Activated naive CD8-positive, alpha-beta T cell treated with anti-CD3 and anti-CD28 coated beads, Interleukin-2, amount 50 U/mL, for 16 hours (primary cell): ENCODE data around the gene RHBDD3.

Source experiments
- DNase-seq: peaks from one replicate; pipeline ENCODE4 v3.0.0-alpha.2; 2020; ENCODE audit warnings: low read depth, low spot score

RHBDD3 gene

DNA sequence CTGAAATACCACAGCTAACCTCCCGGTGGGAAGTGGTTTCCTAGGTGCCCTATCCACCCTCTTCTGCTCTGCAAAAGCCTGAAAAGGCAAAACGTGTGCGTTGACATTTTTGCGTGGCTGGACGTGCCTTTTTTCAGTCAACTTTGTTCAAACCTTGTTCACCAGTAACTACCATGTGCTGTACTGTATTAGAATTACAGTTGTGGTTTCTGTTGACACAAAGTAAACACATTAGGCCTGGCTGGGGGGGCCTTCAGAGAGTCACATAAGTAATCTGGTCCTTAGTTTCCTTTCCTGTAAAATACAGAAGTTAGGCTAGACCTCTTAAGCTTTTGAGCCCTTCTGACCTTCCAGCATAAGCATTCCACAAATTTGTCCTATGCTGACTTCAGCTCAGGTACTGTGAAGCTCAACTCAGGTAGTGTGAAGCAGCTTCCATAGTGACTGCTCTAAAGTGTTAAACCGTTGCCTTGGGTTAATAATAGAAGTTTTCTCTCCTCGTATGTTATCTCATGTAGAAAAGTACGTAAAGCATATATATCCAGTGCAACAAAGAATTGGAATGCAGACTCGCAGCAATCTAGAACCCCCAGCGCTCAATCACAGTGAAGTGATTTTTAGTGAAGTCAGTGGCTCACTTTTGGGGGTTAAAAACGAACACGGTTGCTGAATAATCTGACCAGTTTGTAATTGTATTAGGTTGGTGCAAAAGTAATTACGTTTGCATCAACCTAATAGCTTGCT is 2.1 kb upstream of the RHBDD3 start:
- no peak for DNase-seq

DNA sequence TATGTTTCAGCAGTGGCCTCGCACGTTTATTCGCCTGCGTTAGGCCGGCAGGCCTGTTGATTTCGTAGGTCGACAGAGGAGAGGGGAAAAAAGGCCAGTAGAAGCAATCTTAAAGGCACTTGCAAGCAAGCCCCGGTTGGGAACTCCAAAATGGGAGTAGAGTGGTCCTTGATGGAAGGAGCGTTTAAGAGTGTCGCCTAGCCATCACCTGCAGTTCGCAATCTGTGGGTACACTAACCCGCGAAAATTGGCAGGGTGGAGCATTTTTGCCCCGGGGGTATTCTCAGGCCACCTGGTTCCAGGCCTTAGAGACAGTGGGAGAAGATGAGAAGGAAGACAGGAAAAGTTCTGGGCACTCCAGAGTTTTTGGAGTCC is 1.4 kb upstream of the RHBDD3 start:
- DNase-seq: no peak

DNA sequence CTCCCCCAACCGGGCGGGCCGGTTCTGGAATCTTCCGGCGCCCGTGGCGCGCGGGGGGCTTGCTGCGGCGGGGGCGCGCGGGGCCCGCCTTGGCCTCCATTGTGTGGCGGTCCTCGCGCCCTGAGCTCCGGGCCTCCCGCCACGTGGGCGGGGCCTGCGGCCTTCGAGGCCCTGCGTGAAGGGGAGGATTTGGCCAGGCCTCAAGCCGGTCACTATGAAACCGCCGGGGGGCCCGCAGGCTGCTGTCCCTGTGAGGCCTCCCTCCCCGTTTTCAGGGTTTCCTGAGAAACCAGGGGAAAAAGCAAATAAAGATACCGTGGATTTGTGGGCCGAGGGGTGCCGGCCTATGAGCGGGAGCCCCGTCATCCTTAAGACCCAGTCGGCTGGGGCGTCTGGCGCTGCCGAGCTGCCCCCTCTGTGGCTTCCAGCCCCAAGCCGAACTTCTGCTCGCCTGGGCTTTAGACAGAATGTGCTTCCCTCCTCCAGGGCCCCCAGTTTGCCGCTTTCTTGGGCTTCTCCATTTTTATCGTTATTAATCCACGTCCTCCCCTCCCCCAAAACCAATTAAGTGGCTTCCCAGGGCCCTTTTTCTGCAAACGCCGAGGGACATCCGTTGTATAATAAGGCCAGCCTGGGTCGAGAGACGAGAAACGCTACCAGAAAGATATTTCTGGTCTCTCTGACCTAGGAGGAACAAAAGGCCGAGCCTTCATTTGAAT is 889 bp upstream of the RHBDD3 start:
- no peak for DNase-seq

DNA sequence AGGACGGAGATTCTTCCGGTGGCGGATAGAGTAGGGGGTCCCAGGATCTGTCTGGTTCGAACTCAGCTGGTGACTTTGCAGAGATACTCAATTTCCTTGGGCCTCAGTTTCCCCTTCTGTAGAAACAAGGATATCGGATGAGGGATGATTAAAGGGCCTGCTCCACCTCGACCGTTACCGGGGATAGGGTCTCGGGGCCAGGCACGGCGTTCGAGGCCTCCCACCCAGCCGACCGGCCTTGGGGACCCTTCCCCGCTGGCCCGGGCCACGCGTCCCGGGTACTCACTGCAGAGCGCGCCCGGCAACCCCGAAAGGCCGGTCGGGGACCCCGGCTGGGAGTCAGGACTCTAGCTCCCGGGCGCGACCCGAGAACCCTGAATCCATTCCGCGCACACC is 321 bp downstream of the RHBDD3 start:
- DNase-seq: no peak

DNA sequence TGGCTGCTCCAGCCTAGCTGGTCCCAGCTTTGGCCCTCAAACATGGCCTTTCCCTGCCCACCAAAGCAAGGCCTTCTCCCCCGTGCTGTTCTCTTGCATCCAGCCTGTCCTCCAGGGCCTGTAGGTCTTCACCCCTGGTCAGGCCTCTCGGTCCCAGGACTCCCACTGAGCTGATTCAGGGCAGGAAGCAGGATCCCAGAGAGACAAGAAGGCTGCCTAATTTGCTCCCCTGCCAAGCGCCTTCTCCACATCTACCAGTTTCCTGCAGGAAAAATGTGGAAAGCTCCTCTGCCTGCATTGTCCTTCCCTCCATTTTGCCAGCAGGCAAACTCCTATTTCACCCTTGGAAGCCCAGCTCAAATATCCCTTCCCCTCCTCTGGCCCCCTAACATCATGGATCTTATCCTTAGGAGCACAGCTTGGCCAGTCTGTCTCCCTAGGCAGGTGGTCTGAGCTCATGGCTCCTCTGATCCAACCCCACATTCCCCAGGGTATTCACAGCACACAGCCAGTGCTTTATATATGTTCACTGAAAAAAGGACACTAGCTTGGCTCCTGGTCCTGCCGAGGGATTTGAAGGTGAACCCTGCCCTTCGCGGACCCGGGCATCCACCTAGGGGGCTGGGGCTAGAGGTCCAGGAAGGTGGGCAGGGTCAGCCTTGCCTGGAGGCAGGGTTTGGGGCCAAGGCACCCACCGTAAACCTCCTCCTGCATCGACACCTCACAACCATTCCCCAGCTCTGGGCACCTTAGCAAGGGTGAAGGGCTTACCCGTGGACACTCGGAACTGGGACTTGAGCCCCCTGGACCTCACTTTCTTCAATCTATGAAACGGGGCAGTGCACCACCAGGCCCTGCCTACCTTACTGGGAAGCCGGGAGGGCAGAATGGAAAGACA is 968 bp downstream of the RHBDD3 start:
- no peak for DNase-seq

DNA sequence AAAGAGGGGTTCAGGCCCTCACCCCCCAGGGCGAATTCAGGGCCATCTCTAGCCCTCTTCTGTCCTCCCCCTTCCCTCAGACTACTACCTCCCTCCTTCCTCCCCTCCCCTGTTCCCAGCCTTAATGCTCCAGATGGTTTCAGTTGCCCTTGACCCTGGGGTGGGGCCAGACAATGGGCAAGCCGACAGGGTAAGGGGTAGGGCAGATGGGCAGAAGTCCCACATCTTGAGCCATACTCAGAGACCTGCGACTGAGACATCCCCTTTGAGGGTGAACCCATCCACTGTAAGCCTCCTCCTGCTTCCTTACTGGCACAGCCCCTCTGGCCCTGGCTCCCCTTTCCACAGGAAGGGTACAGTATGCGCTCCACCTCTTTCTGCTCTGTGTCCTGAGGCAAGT is 1.9 kb downstream of the RHBDD3 start:
- no peak for DNase-seq

DNA sequence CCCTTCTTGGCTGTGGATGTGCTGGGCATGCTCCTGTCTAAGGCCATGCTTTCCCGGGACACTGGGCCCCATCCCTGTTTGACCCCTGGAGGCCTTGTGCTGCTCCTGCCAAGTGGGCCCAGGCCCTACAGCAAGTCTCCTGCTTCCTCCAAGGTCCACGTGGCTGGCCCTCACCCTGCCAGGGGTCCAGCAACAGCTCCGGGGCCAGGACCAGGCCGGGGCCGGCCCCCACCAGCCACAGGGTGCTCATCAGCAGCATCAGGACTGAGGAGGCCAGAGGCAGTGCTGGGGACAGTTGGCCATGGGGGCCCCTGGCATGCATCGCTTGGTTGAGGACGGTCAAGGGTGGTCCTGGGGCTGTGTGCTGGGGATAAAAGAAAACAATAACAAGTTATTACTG is 2.5 kb downstream of the RHBDD3 start:
- no peak for DNase-seq

DNA sequence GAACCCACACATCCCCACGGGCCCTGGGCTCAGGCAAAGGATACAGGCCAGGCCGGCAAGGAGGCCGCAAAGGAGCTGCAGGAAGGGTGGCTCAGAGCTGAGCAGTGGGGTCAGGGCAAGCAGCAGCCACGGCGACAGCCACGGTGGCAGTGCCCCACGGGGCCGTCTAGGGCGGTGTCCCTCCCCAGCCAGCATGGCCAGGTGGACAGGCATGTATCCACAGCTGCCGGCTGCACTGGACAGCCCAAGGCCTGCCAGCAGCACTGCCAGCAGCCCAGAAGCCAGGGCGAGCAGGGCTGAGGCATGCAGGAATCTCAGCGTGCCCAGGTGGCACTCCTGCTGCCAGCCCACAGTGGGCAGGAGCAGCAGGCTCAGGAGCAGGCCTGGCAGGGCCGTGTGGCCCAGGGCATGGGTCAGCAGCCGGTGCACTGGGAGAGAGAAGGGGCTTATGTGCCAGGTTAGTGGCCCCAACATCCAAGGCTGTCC is 3.9 kb downstream of the RHBDD3 start:
- DNase-seq: no peak

DNA sequence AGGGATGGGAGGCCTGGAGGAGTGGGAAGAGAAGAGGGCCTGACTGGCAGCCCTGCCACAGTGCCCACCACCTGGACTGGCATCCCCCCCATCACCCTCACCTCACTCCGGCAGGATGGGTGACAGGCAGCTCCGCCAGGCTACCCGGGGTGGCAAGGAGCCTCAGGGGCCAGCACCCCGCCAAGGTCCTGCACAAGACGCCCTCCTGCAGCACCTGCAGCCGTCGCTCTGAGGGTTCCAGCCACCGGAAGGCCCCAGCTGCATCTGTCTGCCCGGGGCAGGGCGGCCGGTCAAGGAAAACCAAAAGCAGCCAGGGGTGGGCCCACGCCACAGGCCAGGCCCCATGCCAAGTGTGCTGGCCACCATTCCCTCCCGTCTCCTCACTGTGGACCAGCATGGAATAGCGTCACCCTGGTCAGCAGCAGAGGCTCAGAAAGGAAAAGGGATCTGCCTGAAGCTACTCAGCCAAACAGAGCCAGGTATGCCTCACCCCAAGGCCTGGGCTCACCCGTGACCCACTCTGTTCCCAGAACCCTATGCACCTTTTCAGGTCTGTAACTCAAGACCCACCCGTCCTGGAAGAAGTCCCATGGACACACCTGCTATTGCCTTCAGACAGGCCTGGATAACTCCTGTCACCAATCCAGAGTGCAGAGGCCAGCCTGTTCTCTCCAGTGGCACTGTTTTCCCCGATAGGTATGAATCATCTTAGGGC is 7.0 kb downstream of the RHBDD3 start:
- DNase-seq: no peak

DNA sequence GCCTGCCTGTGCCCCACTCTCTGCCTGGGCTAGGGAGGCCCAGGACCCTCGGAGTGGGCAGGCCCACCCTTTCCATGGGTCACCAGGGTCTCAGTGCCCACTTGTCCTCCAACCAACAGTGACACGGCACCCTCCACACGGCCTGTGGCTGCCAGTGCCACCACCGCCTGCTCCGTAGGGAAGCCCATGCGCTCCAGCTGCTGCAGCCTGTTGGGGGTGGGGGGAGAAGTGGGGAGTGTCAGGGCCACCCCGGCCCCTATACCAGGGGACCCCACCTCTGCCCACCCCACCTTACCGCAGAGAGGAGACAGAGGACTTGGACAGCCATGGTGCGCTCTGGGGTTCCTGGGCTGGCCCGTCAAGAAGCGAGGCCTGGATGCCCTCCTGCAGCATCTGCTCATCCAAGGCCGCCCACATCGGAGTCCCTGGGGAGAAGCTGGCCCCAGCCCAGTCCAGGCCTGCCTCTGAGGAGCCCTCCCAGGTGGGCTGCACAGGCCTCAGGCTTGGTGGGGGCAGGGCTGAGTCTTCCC is 7.7 kb downstream of the RHBDD3 start:
- no peak for DNase-seq

DNA sequence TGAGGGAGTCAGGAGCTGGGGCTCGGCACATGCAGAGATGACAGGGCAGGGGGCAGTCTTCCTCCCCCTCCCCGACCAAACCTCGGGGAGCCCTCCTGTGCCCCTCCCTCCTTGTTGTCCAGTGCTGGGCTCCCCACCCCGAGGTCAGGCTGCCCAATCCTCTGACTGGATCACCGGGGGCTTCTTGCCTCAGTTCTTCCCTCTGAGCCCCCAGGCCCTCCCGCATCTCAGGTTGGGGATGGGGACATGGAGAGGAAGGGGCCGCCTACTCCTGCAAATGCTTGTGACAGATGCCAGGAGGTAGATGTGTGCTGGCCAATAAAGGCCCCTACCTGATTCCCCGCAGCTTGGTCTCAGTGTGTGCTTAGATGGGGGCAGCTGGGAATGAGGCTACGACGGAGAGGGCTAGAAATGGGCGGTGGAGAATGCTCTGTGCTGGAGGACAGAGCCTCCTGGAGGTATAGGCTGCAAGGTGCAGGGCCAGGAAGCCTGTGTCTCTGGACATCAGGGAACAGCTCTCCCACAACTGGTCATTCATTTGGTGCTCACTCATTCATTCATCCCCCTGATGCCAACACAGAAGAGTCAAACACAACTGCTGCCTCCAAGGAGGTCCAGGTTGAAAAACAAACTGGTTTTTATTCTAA is 8.4 kb downstream of the RHBDD3 start:
- DNase-seq: no peak

DNA sequence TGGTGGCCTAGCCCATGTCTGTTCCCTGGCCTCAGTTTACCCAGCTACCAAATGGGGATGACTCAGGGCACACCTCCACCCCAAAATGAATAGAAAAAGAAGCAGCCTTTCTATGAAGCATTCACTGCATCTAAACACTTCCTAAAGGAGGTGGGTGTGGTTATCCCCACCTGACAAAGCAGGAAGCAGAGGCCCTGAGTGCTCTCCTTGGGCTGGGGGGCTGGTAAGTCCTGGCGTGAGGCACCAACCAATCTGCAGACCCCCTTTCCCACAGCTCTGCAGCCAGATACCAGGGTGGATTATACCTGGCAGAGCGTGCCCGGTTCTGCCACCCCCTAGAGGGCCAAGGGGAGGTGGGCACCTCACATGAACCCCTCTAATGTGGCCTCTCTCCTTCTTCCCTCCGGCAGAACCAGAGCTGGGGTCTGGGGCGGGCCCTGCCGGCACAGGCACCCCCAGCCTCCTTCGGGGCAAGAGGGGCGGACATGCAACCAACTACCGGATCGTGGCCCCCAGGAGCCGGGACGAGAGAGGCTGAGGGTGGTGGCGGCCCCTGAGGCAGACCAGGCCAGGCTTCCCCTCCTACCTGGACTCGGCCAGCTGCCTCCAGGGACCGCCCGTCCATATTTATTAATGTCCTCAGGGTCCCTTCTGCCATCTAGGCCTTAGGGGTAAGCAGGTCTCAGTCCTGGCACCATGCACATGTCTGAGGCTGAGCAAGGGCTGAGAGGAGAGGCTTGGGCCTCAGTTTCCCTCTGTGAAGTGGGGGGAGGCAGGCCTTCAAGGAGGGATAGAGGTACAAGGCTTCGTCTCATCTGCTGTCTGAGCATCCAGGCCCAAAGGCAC is 9.2 kb downstream of the RHBDD3 start:
- DNase-seq: no peak

DNA sequence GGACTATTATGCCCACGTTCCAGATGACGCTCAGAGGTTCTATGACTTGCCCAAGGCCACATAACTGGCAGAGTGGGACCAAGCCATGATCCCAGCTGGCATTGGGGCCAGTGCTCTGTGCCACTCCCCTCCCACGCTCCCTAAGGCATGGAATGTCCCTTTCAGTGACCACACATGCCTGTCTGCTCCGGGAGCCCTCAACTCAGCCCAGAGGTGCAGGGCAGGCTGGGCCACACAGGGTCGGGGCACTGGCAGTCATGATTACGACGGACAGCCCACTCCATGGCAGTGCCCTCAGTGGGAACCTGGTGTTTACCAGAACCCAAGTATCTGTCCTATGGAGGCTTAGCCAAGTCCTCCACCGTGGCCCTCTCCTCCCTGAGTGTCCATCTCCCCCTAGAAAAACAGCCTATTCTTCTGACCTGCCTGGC is 10.0 kb downstream of the RHBDD3 start:
- no peak for DNase-seq

DNA sequence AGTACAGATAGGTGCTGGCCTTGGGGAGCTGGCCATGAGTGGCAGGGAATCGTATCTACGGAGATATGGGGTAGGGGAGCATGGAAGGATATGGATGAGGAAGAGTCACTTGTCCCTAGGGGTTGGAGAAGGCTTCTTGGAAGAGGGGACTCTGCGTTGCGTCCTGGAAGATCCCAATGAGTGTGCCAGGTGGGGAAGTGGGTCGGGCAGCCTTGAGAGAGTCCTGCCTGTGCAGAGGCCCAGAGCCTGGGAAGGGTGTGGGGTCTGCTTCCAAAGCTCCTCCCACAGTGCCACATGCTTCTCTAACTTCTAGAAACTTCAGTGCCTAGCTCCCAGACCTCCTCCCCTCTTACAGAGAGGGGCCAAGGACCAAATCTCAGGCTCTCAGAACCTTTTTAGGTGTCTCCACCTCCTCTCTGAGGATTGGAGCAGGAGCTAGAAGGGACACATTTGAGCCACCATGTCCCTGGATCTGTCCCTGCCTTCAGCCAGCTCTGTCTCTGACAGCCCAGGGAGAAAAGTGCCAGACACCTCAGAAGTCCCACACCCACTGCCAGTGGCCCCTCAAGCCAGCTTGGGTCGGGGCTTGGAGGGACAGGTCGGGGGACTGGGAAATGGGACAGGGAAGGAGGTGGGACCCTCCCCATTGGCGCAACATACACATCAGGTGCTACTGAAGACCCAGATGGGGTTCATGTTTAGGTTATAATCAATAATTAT is 11.0 kb downstream of the RHBDD3 start:
- DNase-seq: no peak

DNA sequence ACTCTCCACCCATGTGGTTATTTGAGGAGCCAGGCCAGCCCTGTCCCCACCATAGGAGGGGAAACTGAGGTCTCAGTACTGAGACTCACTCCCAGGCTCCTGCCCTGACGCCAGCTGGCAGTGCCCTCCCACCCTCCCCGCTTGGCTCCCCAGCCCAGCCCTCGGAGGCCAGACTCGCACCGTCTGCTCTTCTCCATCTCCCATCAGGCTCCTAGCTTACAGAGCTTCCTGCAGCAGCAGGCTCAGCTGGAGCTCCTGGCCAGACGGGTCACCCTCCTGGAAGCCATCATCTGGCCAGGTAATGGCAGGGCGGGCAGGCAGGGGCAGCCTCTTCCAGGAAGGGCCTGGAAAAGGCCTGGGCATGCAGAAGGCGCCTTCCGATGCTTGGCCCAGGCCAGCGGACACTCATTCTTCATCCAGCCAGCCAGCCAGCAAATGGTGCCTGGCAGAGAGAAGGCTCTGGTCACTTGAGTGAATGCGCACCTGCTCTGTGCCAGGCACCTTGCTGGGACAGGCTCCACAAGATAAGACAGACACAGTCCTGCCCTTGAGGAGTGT is 12.6 kb downstream of the RHBDD3 start:
- no peak for DNase-seq

DNA sequence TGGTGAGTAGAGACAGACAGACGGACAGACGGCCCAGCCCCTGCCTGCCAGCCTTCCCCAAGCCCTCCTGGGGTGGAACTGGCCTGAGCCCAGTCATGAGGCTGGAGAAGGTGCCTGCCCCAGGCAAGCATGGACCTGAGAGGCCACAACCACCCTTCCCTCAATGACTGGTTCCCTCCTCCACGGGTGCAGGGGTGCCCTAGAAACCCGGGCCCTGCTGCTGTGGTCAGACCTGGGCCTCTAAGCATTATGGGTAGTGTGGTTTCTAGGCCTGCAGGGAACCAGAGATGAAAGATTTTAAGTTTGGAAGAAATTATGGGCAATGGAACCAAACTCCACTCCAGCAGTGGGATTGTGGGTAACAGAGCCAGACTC is 13.5 kb downstream of the RHBDD3 start:
- DNase-seq: no peak

DNA sequence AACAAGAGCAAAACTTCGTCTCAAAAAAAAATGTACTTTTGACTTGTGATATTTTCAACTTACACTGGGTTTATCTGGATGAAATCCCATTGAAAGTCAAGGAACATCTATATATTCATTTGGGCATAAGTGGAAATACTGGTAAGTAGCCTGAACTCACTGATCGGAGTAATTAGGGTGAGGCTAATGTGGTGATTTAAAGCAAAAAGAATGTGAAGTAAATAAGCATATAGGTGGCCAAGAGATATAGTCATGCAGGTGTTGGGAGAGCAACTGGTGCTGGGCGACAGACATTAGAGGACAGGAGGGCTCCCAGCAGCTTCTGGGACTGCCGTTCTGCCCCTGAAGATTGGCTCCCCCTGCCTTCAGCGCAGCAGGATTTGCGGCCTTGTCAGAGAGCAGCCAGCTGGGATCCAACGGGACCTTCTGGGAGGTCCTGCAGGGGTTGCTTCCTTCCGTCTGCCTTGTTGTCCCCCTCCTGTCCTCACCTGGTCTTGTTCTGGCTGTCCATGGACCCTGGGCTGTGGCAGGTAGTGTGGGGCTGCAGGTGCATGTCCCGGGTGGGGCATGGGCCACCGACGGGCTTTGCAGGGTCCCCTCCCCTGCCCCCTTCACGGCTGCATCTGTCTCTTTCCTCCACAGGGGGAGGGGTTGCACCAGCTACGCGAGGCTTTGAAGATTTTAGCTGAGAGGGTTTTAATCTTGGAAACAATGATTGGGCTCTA is 14.1 kb downstream of the RHBDD3 start:
- no peak for DNase-seq
